GM06990 (cell line): ENCODE data around the gene IKZF1.

Experiments used
- DNase-seq: peaks from one replicate; pipeline ENCODE4 v3.0.0-alpha.2; 2011; ENCODE audit not compliant: insufficient read length; ENCODE audit errors: extremely low read depth
- H3K27me3 ChIP-seq: replicated peaks from 2 replicates; pipeline ENCODE4 v1.6.0; 2011; ENCODE audit warnings: low read length; ENCODE audit not compliant: control insufficient read depth, insufficient read depth
- H3K36me3 ChIP-seq: 2 replicates; pipeline ENCODE4 v1.5.1; 2011; ENCODE audit warnings: low read length; ENCODE audit not compliant: control insufficient read depth, insufficient read depth
- H3K4me3 ChIP-seq: replicated peaks from 2 replicates; pipeline ENCODE4 v1.5.1; 2011; ENCODE audit warnings: low read depth, mild to moderate bottlenecking, control low read depth, low read length
- TF ChIP-seq, protein P1 (sequence below): IDR thresholded peaks from 2 replicates; pipeline ENCODE4 v1.5.1; 2011; ENCODE audit warnings: low read length, control low read depth, mild to moderate bottlenecking, inconsistent platforms; ENCODE audit not compliant: insufficient read depth, poor library complexity, severe bottlenecking

Gene IKZF1

DNA sequence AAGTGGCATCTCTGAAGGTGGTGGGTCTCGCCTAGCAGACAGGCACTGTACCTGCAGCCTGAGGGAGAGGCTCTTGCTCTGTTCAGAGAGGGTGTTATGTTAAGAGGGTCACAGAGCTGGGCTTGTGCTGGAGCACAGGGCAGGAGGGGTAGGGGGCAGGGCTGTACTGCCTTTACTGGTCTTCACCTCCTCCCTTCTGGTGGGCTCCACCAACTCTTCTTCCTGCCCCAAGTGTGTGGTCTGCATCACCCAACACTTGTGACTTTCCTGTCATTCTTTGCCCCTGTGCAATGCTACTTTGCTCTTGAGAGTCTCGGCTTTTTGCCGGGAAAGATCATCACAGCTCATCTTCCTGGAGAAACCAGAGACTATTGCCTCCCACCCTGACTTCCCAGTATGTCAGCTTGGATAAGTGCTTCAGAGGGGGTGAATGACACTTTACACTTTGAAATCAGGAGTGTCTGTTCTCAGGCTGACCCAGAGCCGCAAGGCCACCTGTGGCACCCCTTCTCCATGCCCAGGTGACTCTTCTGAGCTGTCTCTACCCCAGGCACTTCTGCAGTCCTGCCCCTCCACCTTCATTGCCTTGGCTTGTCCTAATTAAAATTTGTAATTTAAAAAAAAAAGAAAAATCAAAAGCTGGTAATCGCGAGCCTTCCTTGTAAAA, 38.4 kb upstream of the IKZF1 start:
- no peaks in the 10 kb centered on the region for H3K27me3 ChIP-seq
- H3K36me3 ChIP-seq = no peaks in the 10 kb centered on the region
- H3K4me3 ChIP-seq = no peak overlapping the region
- DNase-seq = no peak
- TF ChIP-seq, protein P1, sequence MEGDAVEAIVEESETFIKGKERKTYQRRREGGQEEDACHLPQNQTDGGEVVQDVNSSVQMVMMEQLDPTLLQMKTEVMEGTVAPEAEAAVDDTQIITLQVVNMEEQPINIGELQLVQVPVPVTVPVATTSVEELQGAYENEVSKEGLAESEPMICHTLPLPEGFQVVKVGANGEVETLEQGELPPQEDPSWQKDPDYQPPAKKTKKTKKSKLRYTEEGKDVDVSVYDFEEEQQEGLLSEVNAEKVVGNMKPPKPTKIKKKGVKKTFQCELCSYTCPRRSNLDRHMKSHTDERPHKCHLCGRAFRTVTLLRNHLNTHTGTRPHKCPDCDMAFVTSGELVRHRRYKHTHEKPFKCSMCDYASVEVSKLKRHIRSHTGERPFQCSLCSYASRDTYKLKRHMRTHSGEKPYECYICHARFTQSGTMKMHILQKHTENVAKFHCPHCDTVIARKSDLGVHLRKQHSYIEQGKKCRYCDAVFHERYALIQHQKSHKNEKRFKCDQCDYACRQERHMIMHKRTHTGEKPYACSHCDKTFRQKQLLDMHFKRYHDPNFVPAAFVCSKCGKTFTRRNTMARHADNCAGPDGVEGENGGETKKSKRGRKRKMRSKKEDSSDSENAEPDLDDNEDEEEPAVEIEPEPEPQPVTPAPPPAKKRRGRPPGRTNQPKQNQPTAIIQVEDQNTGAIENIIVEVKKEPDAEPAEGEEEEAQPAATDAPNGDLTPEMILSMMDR = no peak

DNA sequence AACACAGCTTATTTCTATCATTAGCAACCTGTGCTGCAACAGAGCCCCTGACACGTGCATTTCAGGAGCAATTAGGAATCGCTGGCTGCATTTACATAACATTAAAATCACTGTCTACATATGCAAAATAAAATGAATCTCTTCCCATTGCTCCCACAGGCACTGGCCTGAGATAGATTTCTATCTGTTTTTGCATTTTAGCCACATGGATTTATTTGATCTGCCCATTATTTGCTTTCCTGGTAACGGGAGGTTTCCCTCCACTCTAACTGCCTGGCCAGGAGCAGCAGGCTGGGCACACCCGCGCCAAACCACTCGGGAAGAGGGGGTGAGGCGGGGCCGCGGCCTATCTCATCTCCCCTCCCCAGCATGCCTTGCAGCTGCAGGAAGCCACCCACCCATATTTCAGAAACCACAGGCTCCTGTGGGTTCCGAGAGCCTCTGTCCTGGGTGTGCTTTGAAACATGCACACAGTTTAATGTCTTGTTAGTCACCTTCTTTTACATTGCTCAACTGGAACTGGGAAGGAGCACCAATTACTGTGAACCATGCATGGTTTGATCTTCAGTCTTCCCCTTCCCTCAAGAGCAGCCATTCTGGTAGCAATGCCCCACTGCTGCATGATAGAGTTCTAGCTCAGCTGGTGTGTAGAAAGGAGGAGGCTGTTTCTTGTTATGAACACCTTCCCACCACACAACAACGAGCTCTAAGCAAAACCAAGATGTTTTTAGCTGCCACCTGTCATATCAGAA, 37.7 kb upstream of the IKZF1 start:
- H3K27me3 ChIP-seq = no peaks in the 10 kb centered on the region
- no peaks in the 10 kb centered on the region for H3K36me3 ChIP-seq
- TF ChIP-seq, protein P1 = no peak
- DNase-seq = peak; percentile 80
- H3K4me3 ChIP-seq = no peak overlapping the region

DNA sequence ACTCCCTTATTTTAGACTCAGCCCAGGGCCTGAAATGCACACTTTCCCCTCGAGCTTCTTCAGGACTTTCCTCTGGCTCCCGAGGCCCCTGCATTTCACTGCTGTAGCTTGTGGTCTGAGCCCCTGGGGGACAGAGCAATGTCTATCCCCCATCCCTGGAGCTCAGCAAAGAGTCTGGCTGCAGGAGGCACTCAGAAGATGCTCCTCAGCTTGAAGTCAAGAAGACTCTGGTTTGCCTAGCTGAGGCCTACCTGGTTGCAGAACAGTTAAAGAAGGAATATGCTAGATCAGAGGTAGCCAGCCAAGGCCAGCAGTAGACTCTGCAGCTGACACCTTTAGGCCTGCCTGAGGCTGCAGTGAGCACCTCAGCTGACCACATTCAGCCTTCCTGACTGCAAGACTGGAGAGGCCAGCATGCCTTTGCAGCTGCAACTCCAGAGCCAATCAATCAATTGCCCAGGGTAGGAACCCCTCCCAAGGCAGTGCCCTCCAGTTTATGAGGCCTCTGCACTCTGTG, 36.9 kb upstream of the IKZF1 start:
- DNase-seq = no peak
- H3K36me3 ChIP-seq = no peaks in the 10 kb centered on the region
- peak overlapping the region; percentile 23; the same call in 1 of the 2 replicates for H3K4me3 ChIP-seq
- TF ChIP-seq, protein P1 = no peak
- no peaks in the 10 kb centered on the region for H3K27me3 ChIP-seq

DNA sequence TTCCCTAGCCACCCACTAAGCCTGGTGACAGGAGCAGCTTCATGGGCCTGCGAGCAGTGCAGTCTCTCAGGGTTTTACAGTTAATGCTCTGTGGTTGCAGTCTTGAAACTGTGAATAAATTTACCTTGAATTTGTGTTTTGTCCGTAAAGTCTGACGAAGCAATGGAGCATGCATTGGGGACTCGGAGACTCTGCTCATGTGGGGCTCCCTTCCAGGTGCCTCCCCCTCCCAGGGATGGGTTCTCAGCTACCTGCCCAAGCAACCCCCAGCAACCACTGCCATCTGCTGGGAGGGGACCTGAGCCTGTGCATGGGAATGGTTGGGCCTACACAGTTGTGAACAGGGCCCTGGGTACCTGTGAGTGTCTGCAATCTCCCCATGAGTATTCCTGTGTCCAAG, 36.3 kb upstream of the IKZF1 start:
- Histone ChIP-seq H3K4me3 (no peak overlapping the region), H3K27me3 (no peaks in the 10 kb centered on the region), H3K36me3 (no peaks in the 10 kb centered on the region)
- TF ChIP-seq, protein P1 = peak; percentile 30
- DNase-seq = peak; percentile 63

DNA sequence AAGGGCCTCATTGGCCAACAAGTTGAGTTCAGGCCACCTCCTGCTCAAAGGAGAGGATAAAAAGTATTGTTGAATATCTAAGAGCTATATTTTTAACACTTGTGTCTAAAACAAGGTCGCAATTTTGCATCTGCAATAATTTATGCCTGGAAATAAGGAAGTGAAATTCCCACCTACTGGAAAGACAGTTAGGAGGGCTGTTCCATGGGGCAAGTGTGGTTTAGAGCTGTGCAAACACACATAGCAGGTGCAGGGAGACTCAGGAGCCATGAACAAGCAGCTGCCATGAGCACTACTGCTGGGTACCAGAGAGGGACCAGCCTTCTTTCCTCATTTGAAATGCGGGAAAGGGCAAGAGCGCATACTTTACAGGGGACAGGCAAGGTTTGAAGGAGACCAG, 35.5 kb upstream of the IKZF1 start:
- TF ChIP-seq, protein P1 = no peak
- DNase-seq = no peak
- no peaks in the 10 kb centered on the region for H3K27me3 ChIP-seq

More for the DNA sequence above, 35.5 kb upstream of the IKZF1 start:
- H3K4me3 ChIP-seq = no peak overlapping the region
- H3K36me3 ChIP-seq = no peaks in the 10 kb centered on the region
